Measurements from ENCODE around the gene FNDC5.

GRCh38 chr1:32906654-32907053 lies 35.9 kb upstream of the FNDC5 start:
- TF ChIP-seq CTCF (IDR thresholded peaks at IDR 0.05) = no peak
- TF ChIP-seq, protein P1, sequence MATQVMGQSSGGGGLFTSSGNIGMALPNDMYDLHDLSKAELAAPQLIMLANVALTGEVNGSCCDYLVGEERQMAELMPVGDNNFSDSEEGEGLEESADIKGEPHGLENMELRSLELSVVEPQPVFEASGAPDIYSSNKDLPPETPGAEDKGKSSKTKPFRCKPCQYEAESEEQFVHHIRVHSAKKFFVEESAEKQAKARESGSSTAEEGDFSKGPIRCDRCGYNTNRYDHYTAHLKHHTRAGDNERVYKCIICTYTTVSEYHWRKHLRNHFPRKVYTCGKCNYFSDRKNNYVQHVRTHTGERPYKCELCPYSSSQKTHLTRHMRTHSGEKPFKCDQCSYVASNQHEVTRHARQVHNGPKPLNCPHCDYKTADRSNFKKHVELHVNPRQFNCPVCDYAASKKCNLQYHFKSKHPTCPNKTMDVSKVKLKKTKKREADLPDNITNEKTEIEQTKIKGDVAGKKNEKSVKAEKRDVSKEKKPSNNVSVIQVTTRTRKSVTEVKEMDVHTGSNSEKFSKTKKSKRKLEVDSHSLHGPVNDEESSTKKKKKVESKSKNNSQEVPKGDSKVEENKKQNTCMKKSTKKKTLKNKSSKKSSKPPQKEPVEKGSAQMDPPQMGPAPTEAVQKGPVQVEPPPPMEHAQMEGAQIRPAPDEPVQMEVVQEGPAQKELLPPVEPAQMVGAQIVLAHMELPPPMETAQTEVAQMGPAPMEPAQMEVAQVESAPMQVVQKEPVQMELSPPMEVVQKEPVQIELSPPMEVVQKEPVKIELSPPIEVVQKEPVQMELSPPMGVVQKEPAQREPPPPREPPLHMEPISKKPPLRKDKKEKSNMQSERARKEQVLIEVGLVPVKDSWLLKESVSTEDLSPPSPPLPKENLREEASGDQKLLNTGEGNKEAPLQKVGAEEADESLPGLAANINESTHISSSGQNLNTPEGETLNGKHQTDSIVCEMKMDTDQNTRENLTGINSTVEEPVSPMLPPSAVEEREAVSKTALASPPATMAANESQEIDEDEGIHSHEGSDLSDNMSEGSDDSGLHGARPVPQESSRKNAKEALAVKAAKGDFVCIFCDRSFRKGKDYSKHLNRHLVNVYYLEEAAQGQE (IDR thresholded peaks at IDR 0.05; ENCODE audit: insufficient read depth in 1 of 2, low read depth in 2 of 2, low read length in 1 of 2) = no peak
- no peak for TF ChIP-seq POLR2AphosphoS5 (IDR thresholded peaks at IDR 0.05; ENCODE audit: low read depth, low read length)
- no peak for TF ChIP-seq SIN3A (IDR thresholded peaks at IDR 0.05; ENCODE audit: borderline replicate concordance, insufficient read depth, low read depth, low read length)

Measured in Panc1 (cell line).